ENCODE results near the gene MEAF6. TPM values are rescaled to one million over a fixed set of nuclear protein-coding genes. Genes with fewer than 3 reads are reported as not detected.

Gene MEAF6
- total RNA-seq, 4 donors from 2014 or later: 26.9 to 81.7 (median 54.7) TPM

- TF ChIP-seq CTCF (IDR thresholded peaks at IDR 0.05): no peak
- no peak for TF ChIP-seq POLR2A (IDR thresholded peaks at IDR 0.05)
- H3K27me3 ChIP-seq: no peaks in the 10 kb centered on the region
- peaks cover 0 to 51% (median 0%) of the 10 kb centered on the region in 3 donors for H3K36me3 ChIP-seq
- peaks cover 4 to 43% (median 24%) of the 10 kb centered on the region in 4 donors for H3K4me1 ChIP-seq
- H3K27ac ChIP-seq: no peak overlapping the region
- H3K4me3 ChIP-seq: no peak overlapping the region
- no peaks in the 10 kb centered on the region for H3K9me3 ChIP-seq
- DNase-seq: no peak
These were observed 30.1 kb downstream of the MEAF6 start for GRCh38 chr1:37484325-37485051.

- peaks cover 4 to 50% (median 30%) of the 10 kb centered on the region in 4 donors for H3K4me1 ChIP-seq
- no peak for TF ChIP-seq CTCF (IDR thresholded peaks at IDR 0.05)
- TF ChIP-seq POLR2A (IDR thresholded peaks at IDR 0.05): no peak
- DNase-seq: peak in 1 of 3 donors; percentile 45
- peaks cover 0 to 47% (median 0%) of the 10 kb centered on the region in 3 donors for H3K36me3 ChIP-seq
- H3K27me3 ChIP-seq: no peaks in the 10 kb centered on the region
- H3K4me3 ChIP-seq: no peak overlapping the region
- no peak overlapping the region for H3K27ac ChIP-seq
- no peaks in the 10 kb centered on the region for H3K9me3 ChIP-seq
These were observed 30.8 kb downstream of the MEAF6 start for GRCh38 chr1:37483785-37484184.

GRCh38 chr1:37482796-37483744 is 31.5 kb downstream of the MEAF6 start:
- H3K36me3 ChIP-seq: peaks cover 0 to 50% (median 0%) of the 10 kb centered on the region in 3 donors
- peak in 1 of 3 donors; percentile 45 for DNase-seq
- no peak for TF ChIP-seq POLR2A (IDR thresholded peaks at IDR 0.05)
- TF ChIP-seq CTCF (IDR thresholded peaks at IDR 0.05): no peak
- peaks cover 4 to 57% (median 37%) of the 10 kb centered on the region in 4 donors for H3K4me1 ChIP-seq
- H3K27ac ChIP-seq: no peak overlapping the region
- H3K27me3 ChIP-seq: no peaks in the 10 kb centered on the region
- no peaks in the 10 kb centered on the region for H3K9me3 ChIP-seq
- H3K4me3 ChIP-seq: no peak overlapping the region

- Histone ChIP-seq H3K27me3 (no peaks in the 10 kb centered on the region), H3K27ac (peak overlapping the region in 2 of 4 donors; percentile 13 to 98), H3K4me3 (no peak overlapping the region), H3K9me3 (no peaks in the 10 kb centered on the region), H3K36me3 (peaks cover 0 to 54% (median 0%) of the 10 kb centered on the region in 3 donors), H3K4me1 (peaks cover 4 to 62% (median 40%) of the 10 kb centered on the region in 4 donors)
- DNase-seq: no peak
- no peak for TF ChIP-seq CTCF (IDR thresholded peaks at IDR 0.05)
- TF ChIP-seq POLR2A (IDR thresholded peaks at IDR 0.05): no peak
These were observed 32.4 kb downstream of the MEAF6 start for GRCh38 chr1:37482004-37482785.

Measured in Peyer's patch (tissue), 4 donors.